ENCODE measurements around the gene PFDN1.
A peak's percentile ranks its signal among the peaks of the same experiment; 100 is the strongest.
"Not testable (repeated sequence)": the region's sequence is repeated elsewhere in the genome, so short reads cannot be mapped to it uniquely, and the experiment has no call there.

PFDN1 gene

DNA sequence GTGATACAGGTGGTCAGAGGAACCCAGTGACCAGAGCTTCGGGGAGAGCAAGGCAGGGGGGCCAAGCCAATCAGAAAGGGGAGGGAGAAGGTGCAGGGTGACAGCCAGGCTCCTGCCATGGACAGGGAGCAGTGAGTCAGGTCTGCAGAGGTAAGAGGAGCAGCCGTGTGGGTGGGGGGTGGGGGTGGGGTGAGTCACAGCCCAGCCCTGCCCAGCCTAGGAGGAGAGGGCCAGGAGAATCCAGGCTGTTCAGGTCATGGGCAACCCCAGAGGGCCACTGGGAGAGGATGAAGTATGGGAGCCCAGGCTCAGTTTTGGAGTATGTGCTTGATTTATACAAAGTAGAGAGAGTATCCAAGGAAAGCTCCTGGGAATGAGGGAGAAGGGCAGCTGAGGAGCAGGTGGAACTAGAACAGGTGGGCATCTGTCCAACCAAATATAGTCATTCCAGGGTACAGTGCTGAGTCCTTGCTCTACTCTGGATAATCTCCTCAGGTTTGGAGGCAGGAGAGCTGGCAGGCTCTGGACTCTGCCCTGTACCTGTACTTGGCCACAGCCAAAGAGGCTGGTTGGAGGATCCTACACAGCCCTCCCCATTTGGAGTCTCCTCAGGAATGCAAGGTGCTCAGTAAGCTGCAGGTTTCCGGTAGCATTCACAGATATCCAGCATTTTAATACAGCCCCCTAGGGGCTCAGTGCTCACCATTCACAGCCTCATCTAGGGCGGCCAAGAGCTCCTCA lies 42.0 kb upstream of the PFDN1 start:
- no peak for DNase-seq (ENCODE audit: low read depth, low spot score)
- Histone ChIP-seq H3K4me3 (no peak overlapping the region), H3K27ac (no peak overlapping the region), H3K36me3 (ENCODE audit: insufficient read depth, low read length) (no peaks in the 10 kb centered on the region), H3K9me3 (ENCODE audit: low read depth, low read length) (no peaks in the 10 kb centered on the region), H3K9ac (ENCODE audit: insufficient read length) (no peak overlapping the region)
- TF ChIP-seq FOXP2 (optimal IDR thresholded peaks at IDR 0.05; ENCODE audit: control extremely low read depth, extremely low read length, insufficient read depth) (no peak), EZH2 (IDR thresholded peaks at IDR 0.05) (no peak), POLR2AphosphoS5 (IDR thresholded peaks at IDR 0.05; ENCODE audit: borderline replicate concordance, low read depth, low read length) (no peak)

DNA sequence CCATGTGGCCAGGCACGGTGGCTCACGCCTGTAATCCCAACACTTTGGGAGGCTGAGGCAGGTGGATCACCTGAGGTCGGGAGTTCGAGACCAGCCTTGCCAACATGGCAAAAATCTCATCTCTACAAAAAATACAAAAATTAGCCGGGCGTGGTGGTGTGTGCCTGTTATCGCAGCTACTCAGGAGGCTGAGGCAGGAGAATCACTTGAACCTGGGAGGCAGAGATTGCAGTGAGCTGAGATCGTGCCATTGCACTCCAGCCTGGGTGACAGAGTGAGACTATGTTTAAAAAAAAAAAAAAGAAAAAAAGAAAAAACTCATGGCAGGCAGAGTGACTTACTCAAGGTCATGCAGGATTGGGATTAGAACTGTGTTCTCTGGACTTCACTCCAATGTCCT lies 40.9 kb upstream of the PFDN1 start:
- H3K27ac ChIP-seq; H3K4me3 ChIP-seq; DNase-seq (ENCODE audit: low read depth, low spot score); H3K9me3 ChIP-seq (ENCODE audit: low read depth, low read length); H3K9ac ChIP-seq (ENCODE audit: insufficient read length); H3K36me3 ChIP-seq (ENCODE audit: insufficient read depth, low read length): not testable (repeated sequence)

GRCh38 chr5:140342896-140343295 lies 40.0 kb upstream of the PFDN1 start:
- DNase-seq (ENCODE audit: low read depth, low spot score): no peak
- Histone ChIP-seq H3K4me3 (no peak overlapping the region), H3K9ac (ENCODE audit: insufficient read length) (no peak overlapping the region), H3K9me3 (ENCODE audit: low read depth, low read length) (no peaks in the 10 kb centered on the region), H3K27ac (peak overlapping the region; percentile 19; the same call in 1 of the 2 replicates), H3K36me3 (ENCODE audit: insufficient read depth, low read length) (no peaks in the 10 kb centered on the region)
- TF ChIP-seq EZH2 (IDR thresholded peaks at IDR 0.05) (no peak), FOXP2 (optimal IDR thresholded peaks at IDR 0.05; ENCODE audit: control extremely low read depth, extremely low read length, insufficient read depth) (no peak), POLR2AphosphoS5 (IDR thresholded peaks at IDR 0.05; ENCODE audit: borderline replicate concordance, low read depth, low read length) (no peak)

- Histone ChIP-seq H3K9me3 (ENCODE audit: low read depth, low read length) (no peaks in the 10 kb centered on the region), H3K36me3 (ENCODE audit: insufficient read depth, low read length) (no peaks in the 10 kb centered on the region), H3K27ac (peak overlapping the region; percentile 19; the same call in 1 of the 2 replicates), H3K4me3 (no peak overlapping the region), H3K9ac (ENCODE audit: insufficient read length) (no peak overlapping the region)
- DNase-seq (ENCODE audit: low read depth, low spot score): no peak
- no peak for TF ChIP-seq FOXP2 (optimal IDR thresholded peaks at IDR 0.05; ENCODE audit: control extremely low read depth, extremely low read length, insufficient read depth)
- no peak for TF ChIP-seq POLR2AphosphoS5 (IDR thresholded peaks at IDR 0.05; ENCODE audit: borderline replicate concordance, low read depth, low read length)
- no peak for TF ChIP-seq EZH2 (IDR thresholded peaks at IDR 0.05)
These were observed 39.4 kb upstream of the PFDN1 start for GRCh38 chr5:140342287-140342686.

- Histone ChIP-seq H3K4me3 (no peak overlapping the region), H3K27ac (no peak overlapping the region), H3K9me3 (ENCODE audit: low read depth, low read length) (no peaks in the 10 kb centered on the region), H3K36me3 (ENCODE audit: insufficient read depth, low read length) (no peaks in the 10 kb centered on the region), H3K9ac (ENCODE audit: insufficient read length) (no peak overlapping the region)
- DNase-seq (ENCODE audit: low read depth, low spot score): no peak
- TF ChIP-seq FOXP2 (optimal IDR thresholded peaks at IDR 0.05; ENCODE audit: control extremely low read depth, extremely low read length, insufficient read depth): no peak
- TF ChIP-seq EZH2 (IDR thresholded peaks at IDR 0.05): no peak
- no peak for TF ChIP-seq POLR2AphosphoS5 (IDR thresholded peaks at IDR 0.05; ENCODE audit: borderline replicate concordance, low read depth, low read length)
These were observed 38.7 kb upstream of the PFDN1 start for GRCh38 chr5:140341591-140341990.

DNA sequence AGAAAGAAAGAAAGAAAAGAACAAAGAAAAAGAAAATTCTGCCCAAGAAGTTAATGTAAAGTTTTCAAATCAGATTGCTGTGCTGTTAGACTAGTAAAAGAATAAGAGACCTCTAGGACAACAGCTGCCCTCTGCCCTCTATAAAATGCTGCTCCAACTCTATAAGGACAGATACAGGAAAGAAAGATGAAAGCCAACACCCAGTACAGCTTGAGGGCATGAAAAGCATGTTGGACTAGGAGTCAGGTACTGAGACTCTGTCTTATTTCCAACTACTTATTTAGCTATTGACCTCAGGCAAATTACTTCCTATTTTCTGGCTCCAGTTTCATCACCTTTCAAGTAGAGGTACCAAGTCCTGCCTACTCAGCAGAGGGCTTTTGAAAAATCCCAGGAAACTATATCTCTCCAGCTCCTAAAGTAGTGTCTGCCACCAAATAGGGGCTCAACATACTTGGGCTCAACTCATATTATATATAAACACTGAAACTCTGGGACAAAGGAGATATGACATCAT lies 37.8 kb upstream of the PFDN1 start:
- no peak for TF ChIP-seq EZH2 (IDR thresholded peaks at IDR 0.05)
- no peak for TF ChIP-seq FOXP2 (optimal IDR thresholded peaks at IDR 0.05; ENCODE audit: control extremely low read depth, extremely low read length, insufficient read depth)
- TF ChIP-seq POLR2AphosphoS5 (IDR thresholded peaks at IDR 0.05; ENCODE audit: borderline replicate concordance, low read depth, low read length): no peak
- Histone ChIP-seq H3K27ac (no peak overlapping the region), H3K4me3 (no peak overlapping the region), H3K9me3 (ENCODE audit: low read depth, low read length) (no peaks in the 10 kb centered on the region), H3K9ac (ENCODE audit: insufficient read length) (no peak overlapping the region), H3K36me3 (ENCODE audit: insufficient read depth, low read length) (no peaks in the 10 kb centered on the region)
- DNase-seq (ENCODE audit: low read depth, low spot score): no peak

GRCh38 chr5:140339636-140340035 lies 36.7 kb upstream of the PFDN1 start:
- Histone ChIP-seq H3K9me3 (ENCODE audit: low read depth, low read length) (no peaks in the 10 kb centered on the region), H3K4me3 (no peak overlapping the region), H3K9ac (ENCODE audit: insufficient read length) (no peak overlapping the region), H3K27ac (no peak overlapping the region), H3K36me3 (ENCODE audit: insufficient read depth, low read length) (no peaks in the 10 kb centered on the region)
- TF ChIP-seq EZH2 (IDR thresholded peaks at IDR 0.05): no peak
- no peak for TF ChIP-seq POLR2AphosphoS5 (IDR thresholded peaks at IDR 0.05; ENCODE audit: borderline replicate concordance, low read depth, low read length)
- no peak for TF ChIP-seq FOXP2 (optimal IDR thresholded peaks at IDR 0.05; ENCODE audit: control extremely low read depth, extremely low read length, insufficient read depth)
- DNase-seq (ENCODE audit: low read depth, low spot score): no peak

DNA sequence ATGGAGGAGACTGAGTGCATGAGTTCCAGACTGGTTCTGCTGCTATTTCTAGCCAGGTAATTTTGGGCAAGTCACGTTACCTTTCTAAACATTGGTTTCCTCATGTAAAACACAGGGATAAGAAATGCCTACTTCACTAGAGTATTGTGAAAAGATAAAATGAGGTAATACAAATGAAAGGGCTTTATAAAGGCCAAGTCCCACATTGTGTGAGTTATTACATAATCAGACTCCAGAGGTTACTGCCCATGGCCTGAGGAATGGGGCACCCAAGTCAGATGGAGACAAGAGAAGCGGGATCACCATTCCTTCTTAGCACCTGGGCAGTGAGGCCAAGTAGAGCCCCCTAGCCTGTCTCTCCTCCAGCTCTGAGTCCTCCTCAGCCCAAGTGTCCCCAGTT lies 36.0 kb upstream of the PFDN1 start:
- H3K9ac ChIP-seq (ENCODE audit: insufficient read length): no peak overlapping the region
- TF ChIP-seq EZH2 (IDR thresholded peaks at IDR 0.05) (no peak), FOXP2 (optimal IDR thresholded peaks at IDR 0.05; ENCODE audit: control extremely low read depth, extremely low read length, insufficient read depth) (no peak), POLR2AphosphoS5 (IDR thresholded peaks at IDR 0.05; ENCODE audit: borderline replicate concordance, low read depth, low read length) (no peak)
- H3K36me3 ChIP-seq (ENCODE audit: insufficient read depth, low read length): no peaks in the 10 kb centered on the region
- no peaks in the 10 kb centered on the region for H3K9me3 ChIP-seq (ENCODE audit: low read depth, low read length)
- no peak for DNase-seq (ENCODE audit: low read depth, low spot score)
- no peak overlapping the region for H3K4me3 ChIP-seq
- no peak overlapping the region for H3K27ac ChIP-seq

- Histone ChIP-seq H3K27ac (no peak overlapping the region), H3K9ac (ENCODE audit: insufficient read length) (no peak overlapping the region), H3K4me3 (no peak overlapping the region), H3K9me3 (ENCODE audit: low read depth, low read length) (no peaks in the 10 kb centered on the region), H3K36me3 (ENCODE audit: insufficient read depth, low read length) (no peaks in the 10 kb centered on the region)
- TF ChIP-seq FOXP2 (optimal IDR thresholded peaks at IDR 0.05; ENCODE audit: control extremely low read depth, extremely low read length, insufficient read depth) (no peak), POLR2AphosphoS5 (IDR thresholded peaks at IDR 0.05; ENCODE audit: borderline replicate concordance, low read depth, low read length) (no peak), EZH2 (IDR thresholded peaks at IDR 0.05) (no peak)
- DNase-seq (ENCODE audit: low read depth, low spot score): no peak
These were observed 35.4 kb upstream of the PFDN1 start for GRCh38 chr5:140338336-140338735.
